22Rv1 (cell line): ENCODE results near the gene MKLN1.

Experiments
- CTCF ChIP-seq: fragments of 450-650 bp; IDR thresholded peaks from 2 replicates; pipeline ENCODE4 v1.5.1; 2017; ENCODE audit warnings: mild to moderate bottlenecking
- ZFX ChIP-seq: fragments of 450-650 bp; IDR thresholded peaks from 2 replicates; pipeline ENCODE4 v1.6.1; 2017; ENCODE audit warnings: antibody characterized with exemption, borderline replicate concordance

- TF ChIP-seq CTCF (no peak), ZFX (no peak)
Measured at GRCh38 chr7:131289051-131289450, 38.6 kb upstream of the MKLN1 start.
